Uterus (tissue), 4 donors: ENCODE measurements around the gene MAK. TPM values are rescaled to one million over a fixed set of nuclear protein-coding genes. Genes with fewer than 3 reads are reported as not detected.
"Not testable (repeated sequence)": the region's sequence is repeated elsewhere in the genome, so short reads cannot be mapped to it uniquely, and the experiment has no call there.

ENCODE experiments used
- DNase-seq, 2 donors: peaks; one replicate each; pipeline ENCODE4 v3.0.0-alpha.2; 2019 to 2020
- H3K27ac ChIP-seq, 2 donors: fragments of 200-600 bp; sonication (generic); 1 replicate in 1 of 2; 2 replicates in 1 of 2; pipeline ENCODE4 v1.5.1; 2016 to 2018
- H3K27me3 ChIP-seq, 2 donors: fragments of 200-600 bp; sonication (generic); one replicate each; pipeline ENCODE4 v1.5.1; 2018 to 2019; ENCODE audit warnings: control low read depth in 1 of 2
- H3K36me3 ChIP-seq, 2 donors: fragments of 200-600 bp; sonication (generic); one replicate each; pipeline ENCODE4 v1.5.1; 2019; ENCODE audit warnings: control low read depth in 1 of 2
- H3K4me1 ChIP-seq, 2 donors: fragments of 200-600 bp; sonication (generic); one replicate each; pipeline ENCODE4 v1.5.1; 2018 to 2019; ENCODE audit warnings: control low read depth in 1 of 2
- H3K4me3 ChIP-seq, 2 donors: fragments of 200-600 bp; sonication (generic); 1 replicate in 1 of 2; 2 replicates in 1 of 2; pipeline ENCODE4 v1.5.1; 2018 to 2019; ENCODE audit warnings: mild to moderate bottlenecking in 1 of 2
- H3K9me3 ChIP-seq, 2 donors: fragments of 200-600 bp; sonication (generic); one replicate each; pipeline ENCODE4 v1.5.1; 2019; ENCODE audit warnings: control low read depth in 1 of 2
- POLR2A ChIP-seq, 2 donors: fragments of 450-650 bp; IDR thresholded peaks; one replicate each; pipeline ENCODE4 v1.6.1; 2016; ENCODE audit warnings: antibody characterized with exemption in 2 of 2, mild to moderate bottlenecking in 1 of 2, moderate library complexity in 1 of 2
- intact Hi-C: fragments of 100-400 bp; cut with DNase I; formaldehyde crosslinking; loops from one replicate; pipeline ENCODE4 v1.15.1; 2023; ENCODE audit warnings: low total_unique reads
- total RNA-seq, 4 donors: library from RNA; depleted of rRNA in 3 of 4; stranded (reverse); fragments of >200 nt in 3 of 4; gene quantifications; one replicate each; pipeline versions ENCODE4 v1.1.0 to v1.2.4, GENCODE V29; 2014 to 2023
- TF ChIP-seq, protein P1 (sequence below), 4 experiments: fragments of 200-600 bp in 2 of 4; fragments of 450-650 bp in 2 of 4; sonication (generic) in 2 of 4; IDR thresholded peaks; one replicate each; pipeline ENCODE4 v1.5.1; 2016 to 2019; ENCODE audit warnings: antibody characterized with exemption in 4 of 4, mild to moderate bottlenecking in 2 of 4, moderate library complexity in 1 of 4
- donor health status: DM: yes; HTN: yes; CAD: no.

MAK gene
- 1 to 10 TPM in 1 of 4 donors, under 1 TPM in 1, not detected in 2; 0.97 to 1.8 TPM for total RNA-seq

DNA sequence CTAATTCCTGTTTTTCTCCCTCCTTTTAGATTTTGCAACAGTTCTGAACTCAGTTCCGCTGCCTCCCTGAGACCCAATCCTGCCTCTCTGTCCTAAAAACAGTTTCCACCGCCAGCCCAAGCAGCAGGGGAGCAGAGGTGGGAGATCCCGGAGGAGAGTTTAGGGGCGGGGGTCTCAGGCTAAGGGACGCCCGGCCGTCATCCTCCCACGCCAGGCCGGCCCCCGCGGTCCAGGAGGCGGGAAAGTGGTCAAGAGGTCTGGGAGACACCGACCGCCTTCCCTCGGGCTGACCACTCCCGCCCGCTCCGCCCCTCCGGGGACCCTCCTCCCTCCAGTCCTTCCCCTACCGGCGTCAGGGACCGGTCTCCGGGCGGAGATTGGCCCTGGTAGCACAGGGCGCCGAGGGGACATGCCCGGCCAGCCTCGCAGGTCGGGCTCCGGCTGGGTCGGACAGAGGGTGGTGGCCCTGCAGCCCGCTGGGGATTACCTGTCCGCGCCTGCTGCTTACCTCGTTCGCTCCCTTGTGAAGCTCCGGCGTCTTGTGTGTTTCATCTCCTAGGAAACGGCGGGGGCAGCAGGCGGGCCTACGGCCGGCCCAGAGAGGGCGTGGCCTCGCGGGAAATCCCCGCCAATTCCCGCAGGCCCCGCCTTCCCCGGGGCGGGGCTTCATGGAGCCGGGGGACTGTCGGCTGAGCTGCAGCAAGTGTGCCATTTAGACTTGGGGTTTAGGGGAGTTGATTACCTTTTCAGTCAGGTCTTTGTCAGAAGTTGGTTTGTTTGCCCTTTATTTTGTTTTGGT lies at the start of gene MAK:
Gene MAK, minus strand, starts transcription at position 545 of the 799 bp plus-strand sequence. CDS start 7,891 bp downstream, outside the sequence.
- H3K36me3 ChIP-seq = no peaks in the 10 kb centered on the region
- DNase-seq = peak; percentile 77 to 85
- peak within 1 kb of the TSS; percentile 45 to 55 for H3K4me3 ChIP-seq
- intact Hi-C loops = no loop called here
- TF ChIP-seq POLR2A (IDR thresholded peaks at IDR 0.05) = peak in 1 of 2 donors; percentile 56
- TF ChIP-seq, protein P1, sequence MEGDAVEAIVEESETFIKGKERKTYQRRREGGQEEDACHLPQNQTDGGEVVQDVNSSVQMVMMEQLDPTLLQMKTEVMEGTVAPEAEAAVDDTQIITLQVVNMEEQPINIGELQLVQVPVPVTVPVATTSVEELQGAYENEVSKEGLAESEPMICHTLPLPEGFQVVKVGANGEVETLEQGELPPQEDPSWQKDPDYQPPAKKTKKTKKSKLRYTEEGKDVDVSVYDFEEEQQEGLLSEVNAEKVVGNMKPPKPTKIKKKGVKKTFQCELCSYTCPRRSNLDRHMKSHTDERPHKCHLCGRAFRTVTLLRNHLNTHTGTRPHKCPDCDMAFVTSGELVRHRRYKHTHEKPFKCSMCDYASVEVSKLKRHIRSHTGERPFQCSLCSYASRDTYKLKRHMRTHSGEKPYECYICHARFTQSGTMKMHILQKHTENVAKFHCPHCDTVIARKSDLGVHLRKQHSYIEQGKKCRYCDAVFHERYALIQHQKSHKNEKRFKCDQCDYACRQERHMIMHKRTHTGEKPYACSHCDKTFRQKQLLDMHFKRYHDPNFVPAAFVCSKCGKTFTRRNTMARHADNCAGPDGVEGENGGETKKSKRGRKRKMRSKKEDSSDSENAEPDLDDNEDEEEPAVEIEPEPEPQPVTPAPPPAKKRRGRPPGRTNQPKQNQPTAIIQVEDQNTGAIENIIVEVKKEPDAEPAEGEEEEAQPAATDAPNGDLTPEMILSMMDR (IDR thresholded peaks at IDR 0.05) = no peak
- no peaks in the 10 kb centered on the region for H3K4me1 ChIP-seq
- H3K27ac ChIP-seq = peak within 1 kb of the TSS; percentile 4 to 6
- H3K9me3 ChIP-seq = no peaks in the 10 kb centered on the region
- no peaks in the 10 kb centered on the region for H3K27me3 ChIP-seq

GRCh38 chr6:10886691-10887502 lies 48.6 kb upstream of the MAK start, which contains the start of gene SYCP2L:
Gene SYCP2L, plus strand, starts transcription at chr6:10887052. Its CDS starts 75 bp downstream, at chr6:10887127.
- H3K27me3 ChIP-seq = peaks cover 0 to 37% of the 10 kb centered on the region in 2 donors
- no peak for DNase-seq
- intact Hi-C loops = no loop called here
- TF ChIP-seq POLR2A (IDR thresholded peaks at IDR 0.05) = no peak
- TF ChIP-seq, protein P1 (IDR thresholded peaks at IDR 0.05) = no peak
- no peaks in the 10 kb centered on the region for H3K4me1 ChIP-seq
- peaks cover 0 to 4% of the 10 kb centered on the region in 2 donors for H3K9me3 ChIP-seq
- H3K27ac ChIP-seq = no peak within 1 kb of the TSS
- no peak within 1 kb of the TSS for H3K4me3 ChIP-seq
- no peaks in the 10 kb centered on the region for H3K36me3 ChIP-seq

GRCh38 chr6:10886365-10886690 lies 48.0 kb upstream of the MAK start:
- H3K4me1 ChIP-seq, H3K27ac ChIP-seq, DNase-seq, H3K9me3 ChIP-seq, H3K4me3 ChIP-seq, H3K36me3 ChIP-seq, intact Hi-C loops: not testable (repeated sequence)
- H3K27me3 ChIP-seq = peaks cover 0 to 42% of the 10 kb centered on the region in 2 donors

GRCh38 chr6:10884245-10884972 lies 46.1 kb upstream of the MAK start:
- TF ChIP-seq, protein P1 (IDR thresholded peaks at IDR 0.05) = no peak
- no peak for TF ChIP-seq POLR2A (IDR thresholded peaks at IDR 0.05)
- no peak overlapping the region for H3K4me3 ChIP-seq
- intact Hi-C loops = no loop called here
- H3K36me3 ChIP-seq = no peaks in the 10 kb centered on the region
- no peak overlapping the region for H3K27ac ChIP-seq
- peaks cover 0 to 4% of the 10 kb centered on the region in 2 donors for H3K9me3 ChIP-seq
- H3K4me1 ChIP-seq = no peaks in the 10 kb centered on the region
- DNase-seq = no peak
- peaks cover 0 to 58% of the 10 kb centered on the region in 2 donors for H3K27me3 ChIP-seq
